Liver (tissue), 9 donors: ENCODE results near the gene ASB5. TPM values are rescaled to one million over a fixed set of nuclear protein-coding genes. Genes with fewer than 3 reads are reported as not detected.

Source experiments
- DNase-seq: peaks from one replicate; pipeline ENCODE4 v3.0.0-alpha.2; 2017; ENCODE audit warnings: low spot score
- H3K27ac ChIP-seq, 2 donors: one replicate each; pipeline ENCODE4 v1.7.0; 2013; ENCODE audit warnings: inconsistent platforms in 2 of 2, low read length in 2 of 2, control low read depth in 1 of 2, low read depth in 1 of 2, mild to moderate bottlenecking in 1 of 2
- H3K27me3 ChIP-seq, 4 donors: one replicate each; pipeline versions ENCODE4 v1.6.1 to v1.7.0; 2013; ENCODE audit warnings: low read length in 3 of 4, inconsistent platforms in 1 of 4, mild to moderate bottlenecking in 1 of 4, moderate library complexity in 1 of 4; ENCODE audit not compliant: control insufficient read depth in 4 of 4, insufficient read depth in 4 of 4
- H3K36me3 ChIP-seq, 4 donors: one replicate each; pipeline versions ENCODE4 v1.6.1 to v1.7.0; 2013; ENCODE audit warnings: low read length in 3 of 4, mild to moderate bottlenecking in 3 of 4, low read depth in 1 of 4, moderate library complexity in 1 of 4; ENCODE audit not compliant: control insufficient read depth in 4 of 4, insufficient read depth in 3 of 4
- H3K4me1 ChIP-seq, 4 donors: one replicate each; pipeline versions ENCODE4 v1.6.1 to v1.7.0; 2013; ENCODE audit warnings: low read length in 3 of 4, mild to moderate bottlenecking in 3 of 4, moderate library complexity in 1 of 4; ENCODE audit not compliant: control insufficient read depth in 4 of 4, insufficient read depth in 4 of 4
- H3K4me3 ChIP-seq, 3 donors: one replicate each; pipeline versions ENCODE4 v1.6.1 to v1.7.0; 2013; ENCODE audit warnings: low read length in 3 of 3, control low read depth in 1 of 3, low read depth in 1 of 3, mild to moderate bottlenecking in 1 of 3
- H3K9ac ChIP-seq, 2 donors: one replicate each; pipeline ENCODE4 v1.7.0; 2013; ENCODE audit warnings: low read length in 2 of 2, mild to moderate bottlenecking in 2 of 2, moderate library complexity in 2 of 2, control low read depth in 1 of 2, low read depth in 1 of 2
- H3K9me3 ChIP-seq, 4 donors: one replicate each; pipeline versions ENCODE4 v1.6.1 to v1.7.0; 2013; ENCODE audit warnings: low read length in 3 of 4; ENCODE audit not compliant: control insufficient read depth in 4 of 4
- ATF3 ChIP-seq: IDR thresholded peaks from 2 replicates; pipeline ENCODE4 v1.6.1; 2016; ENCODE audit warnings: antibody characterized with exemption
- EGR1 ChIP-seq, 2 donors: IDR thresholded peaks; 2 replicates each; pipeline ENCODE4 v1.6.1; 2016 to 2018; ENCODE audit warnings: antibody characterized with exemption in 2 of 2, low read depth in 2 of 2
- FOXA1 ChIP-seq: IDR thresholded peaks from 2 replicates; pipeline ENCODE4 v1.6.1; 2016; ENCODE audit warnings: antibody characterized with exemption
- FOXA2 ChIP-seq: IDR thresholded peaks from 2 replicates; pipeline ENCODE4 v1.6.1; 2016; ENCODE audit warnings: antibody characterized with exemption
- GABPA ChIP-seq, 2 donors: IDR thresholded peaks in 1 of 2; conservative IDR thresholded peaks in 1 of 2; 2 replicates each; pipeline ENCODE4 v1.6.1; 2016; ENCODE audit warnings: antibody characterized with exemption in 2 of 2, mild to moderate bottlenecking in 1 of 2, moderate library complexity in 1 of 2
- HNF4A ChIP-seq, 2 donors: conservative IDR thresholded peaks; 2 replicates each; pipeline ENCODE4 v1.6.1; 2016; ENCODE audit warnings: antibody characterized with exemption in 2 of 2, mild to moderate bottlenecking in 2 of 2
- HNF4G ChIP-seq: IDR thresholded peaks from 2 replicates; pipeline ENCODE4 v1.6.1; 2016; ENCODE audit warnings: antibody characterized with exemption
- JUND ChIP-seq, 2 donors: IDR thresholded peaks; 2 replicates each; pipeline ENCODE4 v1.6.1; 2016; ENCODE audit warnings: antibody characterized with exemption in 2 of 2
- MAX ChIP-seq: IDR thresholded peaks from 2 replicates; pipeline ENCODE4 v1.6.1; 2016; ENCODE audit warnings: antibody characterized with exemption
- NR2F2 ChIP-seq: IDR thresholded peaks from 2 replicates; pipeline ENCODE4 v1.6.1; 2016; ENCODE audit warnings: antibody characterized with exemption
- RAD21 ChIP-seq, 2 donors: IDR thresholded peaks; 2 replicates each; pipeline ENCODE4 v1.6.1; 2016; ENCODE audit warnings: antibody characterized with exemption in 2 of 2, mild to moderate bottlenecking in 2 of 2
- REST ChIP-seq: IDR thresholded peaks from 2 replicates; pipeline ENCODE4 v1.6.1; 2016; ENCODE audit warnings: antibody characterized with exemption, mild to moderate bottlenecking
- RXRA ChIP-seq, 2 donors: IDR thresholded peaks; 2 replicates each; pipeline ENCODE4 v1.6.1; 2017 to 2018; ENCODE audit warnings: antibody characterized with exemption in 2 of 2, mild to moderate bottlenecking in 1 of 2
- SP1 ChIP-seq: IDR thresholded peaks from 2 replicates; pipeline ENCODE4 v1.6.1; 2018; ENCODE audit warnings: antibody characterized with exemption, mild to moderate bottlenecking
- TAF1 ChIP-seq: conservative IDR thresholded peaks from 2 replicates; pipeline ENCODE4 v1.6.1; 2016; ENCODE audit warnings: antibody characterized with exemption, mild to moderate bottlenecking
- YY1 ChIP-seq: IDR thresholded peaks from 2 replicates; pipeline ENCODE4 v1.6.1; 2016; ENCODE audit warnings: antibody characterized with exemption, mild to moderate bottlenecking
- ZBTB33 ChIP-seq: IDR thresholded peaks from 2 replicates; pipeline ENCODE4 v1.6.1; 2016; ENCODE audit warnings: antibody characterized with exemption
- WGBS: extraction: QIAGEN DNeasy Blood & Tissue Kit; methylation state at CpG from one replicate; pipeline ENCODE4 v1.1.7; 2013; 5-methylcytosine and 5-hydroxymethylcytosine counted together
- polyA plus RNA-seq, 2 donors: library from polyadenylated mRNA; stranded (reverse) in 1 of 2; unstranded in 1 of 2; fragments of 200-250 nt in 1 of 2; fragments of >200 nt in 1 of 2; fragmentation: Nextera tagmentation in 1 of 2; extraction: Ambion mirVana in 1 of 2; gene quantifications; one replicate each; pipeline versions ENCODE4 v1.2.1 to v1.2.3, GENCODE V29; 2013 to 2015
- total RNA-seq, 2 donors: library from RNA; depleted of rRNA; stranded (reverse); fragments of >200 nt; gene quantifications; one replicate each; pipeline ENCODE4 v1.2.3, GENCODE V29; 2014
- donor health status: healthy.
- donor health status: healthy.
- donor health status: healthy.
- donor health status: healthy.
- donor health status: healthy.

The ASB5 gene
- total and polyA plus RNA-seq, 4 donors: 0.05 TPM; not detected in 3

GRCh38 chr4:176308441-176308840, 39.4 kb upstream of the ASB5 start:
- no peak overlapping the region for H3K27ac ChIP-seq
- peaks cover 0 to 4% (median 0%) of the 10 kb centered on the region in 4 donors for H3K27me3 ChIP-seq
- H3K4me3 ChIP-seq: no peak overlapping the region
- WGBS: 89% methylated on average over 3 of the region's 3 CpGs
- DNase-seq: no peak
- H3K9me3 ChIP-seq: no peaks in the 10 kb centered on the region
- no peaks in the 10 kb centered on the region for H3K36me3 ChIP-seq
- no peak overlapping the region for H3K9ac ChIP-seq
- no peak for TF ChIP-seq FOXA1
- no peak for TF ChIP-seq SP1
- TF ChIP-seq ZBTB33: no peak
- no peak for TF ChIP-seq ATF3
- no peak for TF ChIP-seq YY1
- TF ChIP-seq HNF4A (conservative IDR thresholded peaks at IDR 0.05): no peak
- no peak for TF ChIP-seq TAF1
- TF ChIP-seq RAD21 (IDR thresholded peaks at IDR 0.05): no peak
- TF ChIP-seq EGR1 (IDR thresholded peaks at IDR 0.05; ENCODE audit: low read depth in 2 of 2): no peak
- H3K4me1 ChIP-seq: no peaks in the 10 kb centered on the region

GRCh38 chr4:176307666-176307930, 38.6 kb upstream of the ASB5 start:
- no peak for DNase-seq
- Histone ChIP-seq H3K36me3 (no peaks in the 10 kb centered on the region), H3K27ac (no peak overlapping the region), H3K9ac (no peak overlapping the region), H3K27me3 (peaks cover 0 to 4% (median under 1%) of the 10 kb centered on the region in 4 donors), H3K4me3 (no peak overlapping the region), H3K4me1 (no peaks in the 10 kb centered on the region), H3K9me3 (no peaks in the 10 kb centered on the region)
- 83% methylated on average over 6 of the region's 6 CpGs for WGBS
- no peak for TF ChIP-seq REST
- no peak for TF ChIP-seq GABPA (IDR thresholded peaks at IDR 0.05 in 1 of 2, conservative IDR thresholded peaks at IDR 0.05 in 1 of 2)
- TF ChIP-seq YY1: no peak
- no peak for TF ChIP-seq EGR1 (IDR thresholded peaks at IDR 0.05; ENCODE audit: low read depth in 2 of 2)
- TF ChIP-seq SP1: no peak
- TF ChIP-seq RXRA (IDR thresholded peaks at IDR 0.05): no peak
- TF ChIP-seq ATF3: no peak
- no peak for TF ChIP-seq MAX
- no peak for TF ChIP-seq RAD21 (IDR thresholded peaks at IDR 0.05)
- no peak for TF ChIP-seq TAF1
- no peak for TF ChIP-seq NR2F2
- no peak for TF ChIP-seq FOXA2
- TF ChIP-seq HNF4G: no peak
- TF ChIP-seq JUND (IDR thresholded peaks at IDR 0.05): no peak
